ENCODE measurements around the gene TTC21A. TPM values are rescaled to one million over a fixed set of nuclear protein-coding genes. Genes with fewer than 3 reads are reported as not detected.

TTC21A gene
- total RNA-seq, 1 experiment from 2014 or later, result 1.2 TPM

GRCh38 chr3:39132096-39133092, 24.9 kb downstream of the TTC21A start:
- no TSS peak for BruUV-seq (replicated peaks)
- H3K9ac ChIP-seq (ENCODE audit: low read length), result no peak overlapping the region
- CTCF ChIA-PET, result no interaction called here
- H3K9me2 ChIP-seq (replicated peaks; ENCODE audit: low read length), result no peaks in the 10 kb centered on the region
- no peaks in the 10 kb centered on the region for H4K20me1 ChIP-seq (ENCODE audit: low read length)
- DNase-seq (peak; percentile 71), ATAC-seq (peak; percentile 54; the same call in 1 of the 2 replicates)
- H3K4me3 ChIP-seq (ENCODE audit: low read length), result no peak overlapping the region
- no peaks in the 10 kb centered on the region for H3F3A ChIP-seq (ENCODE audit: low read length, unreplicated experiment)
- H3K79me2 ChIP-seq (ENCODE audit: low read length), result no peaks in the 10 kb centered on the region
- peak overlapping the region; percentile 21; the same call in 1 of the 2 replicates for H3K27ac ChIP-seq (ENCODE audit: low read length)
- peaks cover 21% of the 10 kb centered on the region for H3K4me1 ChIP-seq (ENCODE audit: insufficient read depth, low read length)
- H3K27me3 ChIP-seq (ENCODE audit: low read length), result no peaks in the 10 kb centered on the region
- no peaks in the 10 kb centered on the region for H3K36me3 ChIP-seq (ENCODE audit: low read depth, low read length)
- H3K4me2 ChIP-seq (ENCODE audit: low read length), result 0 out of 2 replicates have a peak overlapping the region, but pooled peaks have one; percentile 27
- no peaks in the 10 kb centered on the region for H3K9me3 ChIP-seq (ENCODE audit: low read length)
- TF ChIP-seq EZH2 (IDR thresholded peaks at IDR 0.05; ENCODE audit: low read length, unreplicated experiment) (no peak), EZH2phosphoT487 (IDR thresholded peaks at IDR 0.05; ENCODE audit: borderline replicate concordance, low read length) (no peak)
- TF ChIP-seq, protein P1, sequence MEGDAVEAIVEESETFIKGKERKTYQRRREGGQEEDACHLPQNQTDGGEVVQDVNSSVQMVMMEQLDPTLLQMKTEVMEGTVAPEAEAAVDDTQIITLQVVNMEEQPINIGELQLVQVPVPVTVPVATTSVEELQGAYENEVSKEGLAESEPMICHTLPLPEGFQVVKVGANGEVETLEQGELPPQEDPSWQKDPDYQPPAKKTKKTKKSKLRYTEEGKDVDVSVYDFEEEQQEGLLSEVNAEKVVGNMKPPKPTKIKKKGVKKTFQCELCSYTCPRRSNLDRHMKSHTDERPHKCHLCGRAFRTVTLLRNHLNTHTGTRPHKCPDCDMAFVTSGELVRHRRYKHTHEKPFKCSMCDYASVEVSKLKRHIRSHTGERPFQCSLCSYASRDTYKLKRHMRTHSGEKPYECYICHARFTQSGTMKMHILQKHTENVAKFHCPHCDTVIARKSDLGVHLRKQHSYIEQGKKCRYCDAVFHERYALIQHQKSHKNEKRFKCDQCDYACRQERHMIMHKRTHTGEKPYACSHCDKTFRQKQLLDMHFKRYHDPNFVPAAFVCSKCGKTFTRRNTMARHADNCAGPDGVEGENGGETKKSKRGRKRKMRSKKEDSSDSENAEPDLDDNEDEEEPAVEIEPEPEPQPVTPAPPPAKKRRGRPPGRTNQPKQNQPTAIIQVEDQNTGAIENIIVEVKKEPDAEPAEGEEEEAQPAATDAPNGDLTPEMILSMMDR (conservative IDR thresholded peaks at IDR 0.05; ENCODE audit: low read depth, low read length), result no peak
- intact Hi-C loops (cut with micrococcal nuclease), result no loop called here
- no peak overlapping the region for H2AFZ ChIP-seq (ENCODE audit: low read length)
- POLR2A ChIA-PET (ENCODE audit: unreplicated experiment), result no interaction called here

GRCh38 chr3:39133093-39133490, 25.6 kb downstream of the TTC21A start:
- POLR2A ChIA-PET (ENCODE audit: unreplicated experiment), result no interaction called here
- no peak overlapping the region for H3K4me2 ChIP-seq (ENCODE audit: low read length)

More at GRCh38 chr3:39133093-39133490, 25.6 kb downstream of the TTC21A start:
- DNase-seq, result peak; percentile 35
- Histone ChIP-seq H3K4me3 (ENCODE audit: low read length) (no peak overlapping the region), H3K27ac (ENCODE audit: low read length) (no peak overlapping the region), H3K4me1 (ENCODE audit: insufficient read depth, low read length) (peaks cover 18% of the 10 kb centered on the region), H3K79me2 (ENCODE audit: low read length) (no peaks in the 10 kb centered on the region), H3K9ac (ENCODE audit: low read length) (no peak overlapping the region), H3K27me3 (ENCODE audit: low read length) (no peaks in the 10 kb centered on the region), H3K36me3 (ENCODE audit: low read depth, low read length) (no peaks in the 10 kb centered on the region), H2AFZ (ENCODE audit: low read length) (no peak overlapping the region), H3K9me3 (ENCODE audit: low read length) (no peaks in the 10 kb centered on the region), H3K9me2 (replicated peaks; ENCODE audit: low read length) (no peaks in the 10 kb centered on the region), H3F3A (ENCODE audit: low read length, unreplicated experiment) (no peaks in the 10 kb centered on the region), H4K20me1 (ENCODE audit: low read length) (no peaks in the 10 kb centered on the region)
- BruUV-seq (replicated peaks), result no TSS peak
- ATAC-seq, result peak; percentile 7; the same call in 1 of the 2 replicates
- TF ChIP-seq, protein P1 (conservative IDR thresholded peaks at IDR 0.05; ENCODE audit: low read depth, low read length), result no peak
- TF ChIP-seq EZH2 (IDR thresholded peaks at IDR 0.05; ENCODE audit: low read length, unreplicated experiment), result no peak
- TF ChIP-seq EZH2phosphoT487 (IDR thresholded peaks at IDR 0.05; ENCODE audit: borderline replicate concordance, low read length), result no peak
- CTCF ChIA-PET, result no interaction called here
- intact Hi-C loops (cut with micrococcal nuclease), result no loop called here
